Naive B cell (primary cell): Measurements from ENCODE around the gene TMEM181. TPM values are rescaled to one million over a fixed set of nuclear protein-coding genes. Genes with fewer than 3 reads are reported as not detected.

ENCODE experiments used
- ATAC-seq, 2 donors: fragments of 150-1000 bp; cut with Tn5 transposase; 2 replicates each; pipeline ENCODE4 v1.10.0; 2021; ENCODE audit warnings: low read depth in 2 of 2, mild to moderate bottlenecking in 2 of 2, moderate library complexity in 2 of 2
- DNase-seq: peaks from one replicate; pipeline ENCODE4 v3.0.0; 2022
- H3K27ac Mint-ChIP-seq, 6 donors: one replicate each; pipeline ENCODE4 v1.8.0; 2020 to 2022; ENCODE audit warnings: mild to moderate bottlenecking in 6 of 6, mixed read lengths in 6 of 6, moderate library complexity in 5 of 6, inconsistent platforms in 2 of 6
- H3K27me3 Mint-ChIP-seq, 3 donors: one replicate each; pipeline ENCODE4 v1.8.0; 2021 to 2022; ENCODE audit warnings: mixed read lengths in 3 of 3, mild to moderate bottlenecking in 1 of 3
- H3K36me3 Mint-ChIP-seq, 2 donors: one replicate each; pipeline ENCODE4 v1.8.0; 2020 to 2022; ENCODE audit warnings: mixed read lengths in 2 of 2, inconsistent platforms in 1 of 2, mild to moderate bottlenecking in 1 of 2
- H3K4me1 Mint-ChIP-seq, 3 donors: one replicate each; pipeline ENCODE4 v1.8.0; 2020 to 2022; ENCODE audit warnings: mixed read lengths in 3 of 3, inconsistent platforms in 1 of 3, mild to moderate bottlenecking in 1 of 3, moderate library complexity in 1 of 3
- H3K4me3 Mint-ChIP-seq, 8 donors: one replicate each; pipeline ENCODE4 v1.8.0; 2020 to 2022; ENCODE audit warnings: mild to moderate bottlenecking in 8 of 8, mixed read lengths in 8 of 8, moderate library complexity in 8 of 8, inconsistent platforms in 2 of 8
- H3K9me3 Mint-ChIP-seq, 7 donors: one replicate each; pipeline ENCODE4 v1.8.0; 2020 to 2022; ENCODE audit warnings: mixed read lengths in 7 of 7, mild to moderate bottlenecking in 5 of 7, inconsistent platforms in 2 of 7, moderate library complexity in 1 of 7
- polyA plus RNA-seq, 6 donors: library from polyadenylated mRNA; unstranded; fragments of 300-500 nt; fragmentation: Illumina TruSeq; gene quantifications; one replicate each; pipeline ENCODE4 v1.2.3, GENCODE V29; 2021; ENCODE audit warnings: low read depth in 6 of 6

TMEM181 gene
- polyA plus RNA-seq, 6 donors from 2014 or later: 1.9 to 2.4 (median 2.3) TPM

DNA sequence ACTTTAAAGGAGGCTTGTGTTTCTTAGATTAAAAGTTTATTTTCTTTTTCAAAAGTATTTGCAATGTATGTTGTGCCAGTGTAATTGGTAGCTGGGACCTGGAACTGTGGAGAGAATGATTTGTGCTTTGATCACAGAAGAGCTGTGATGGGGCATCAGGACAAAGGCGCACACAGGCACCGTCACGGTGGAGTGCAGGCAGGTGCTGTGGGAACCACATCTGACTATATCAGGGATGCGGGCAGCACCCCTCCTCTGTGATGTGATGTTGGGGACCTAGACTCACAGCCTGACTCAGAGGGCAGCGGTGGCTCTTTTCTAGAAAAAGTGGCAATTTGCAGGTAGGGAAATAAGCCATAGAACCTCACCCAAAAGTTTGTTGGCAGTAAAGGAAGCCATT, 124.4 kb downstream of the TMEM181 start:
- no peaks in the 10 kb centered on the region for H3K36me3 Mint-ChIP-seq
- no peak for ATAC-seq
- peak overlapping the region in 1 of 6 donors; percentile 51 for H3K27ac Mint-ChIP-seq
- H3K4me1 Mint-ChIP-seq: peaks cover 16 to 18% (median 17%) of the 10 kb centered on the region in 3 donors
- DNase-seq: no peak
- no peak overlapping the region for H3K4me3 Mint-ChIP-seq
- peaks cover 4 to 9% (median 7%) of the 10 kb centered on the region in 3 donors for H3K27me3 Mint-ChIP-seq
- peaks cover 0 to 3% (median 0%) of the 10 kb centered on the region in 7 donors for H3K9me3 Mint-ChIP-seq

DNA sequence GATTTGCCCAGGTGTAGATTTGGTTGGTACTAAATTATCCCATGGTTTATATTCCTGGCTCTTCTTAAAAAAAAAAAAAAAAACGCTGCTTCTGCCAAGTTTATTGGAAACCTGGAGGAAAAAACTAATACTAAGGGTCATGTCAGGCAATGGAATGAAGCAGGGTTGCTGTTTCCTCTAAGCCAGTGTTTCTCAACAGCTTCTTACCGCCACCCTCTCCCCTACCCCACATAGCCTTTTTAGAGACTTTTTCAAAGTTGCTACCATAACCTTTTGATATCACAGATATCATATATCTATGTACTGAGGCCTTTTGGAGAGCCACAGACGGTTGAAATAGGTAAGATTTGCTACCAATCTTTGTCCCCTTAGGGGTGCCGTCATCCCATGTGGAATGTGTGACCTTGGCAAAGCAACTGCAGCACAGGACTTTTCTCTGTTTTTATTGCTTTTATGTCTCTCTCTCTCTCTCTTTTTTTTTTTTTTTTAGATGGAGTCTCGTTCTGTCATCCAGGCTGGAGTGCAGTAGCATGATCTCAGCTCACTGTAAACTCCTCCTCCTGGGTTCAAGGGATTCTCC, 124.9 kb downstream of the TMEM181 start:
- peaks cover 4 to 9% (median 7%) of the 10 kb centered on the region in 3 donors for H3K27me3 Mint-ChIP-seq
- no peak overlapping the region for H3K4me3 Mint-ChIP-seq
- peaks cover 16 to 18% (median 17%) of the 10 kb centered on the region in 3 donors for H3K4me1 Mint-ChIP-seq
- peaks cover 0 to 3% (median 0%) of the 10 kb centered on the region in 7 donors for H3K9me3 Mint-ChIP-seq
- H3K36me3 Mint-ChIP-seq: no peaks in the 10 kb centered on the region
- ATAC-seq (no peak), DNase-seq (no peak)
- H3K27ac Mint-ChIP-seq: peak overlapping the region in 3 of 6 donors; percentile 12 to 89 (median 70)

Other genes with a start within 250 kb of the TMEM181 start
- gene TULP4, start 247.6 kb upstream of the TMEM181 start, polyA plus RNA-seq: 10 to 100 TPM in 5 of 6 donors, 1 to 10 TPM in 1; 8.1 to 42.3 (median 39.1) TPM
- 10 to 100 TPM; 29.6 to 66.7 (median 39.1) TPM for gene DYNLT1, start 84.7 kb downstream of the TMEM181 start, polyA plus RNA-seq
- gene SYTL3, start 90.0 kb downstream of the TMEM181 start, polyA plus RNA-seq: under 1 TPM in 4 of 6 donors, not detected in 2; 0.12 to 0.71 (median 0.31) TPM